Upper lobe of right lung (tissue), 1 donor: ENCODE measurements around the gene BCL11A. TPM values are rescaled to one million over a fixed set of nuclear protein-coding genes. Genes with fewer than 3 reads are reported as not detected.

ENCODE experiments used
- ATAC-seq: fragments of 200-7000 bp; cut with Tn5 transposase; one replicate; pipeline ENCODE4 v1.9.1; 2020; ENCODE audit warnings: mild to moderate bottlenecking, moderate library complexity
- DNase-seq: peaks from one replicate; pipeline ENCODE4 v3.0.0-alpha.2; 2020
- H3K27ac ChIP-seq: fragments of 200-600 bp; one replicate; pipeline ENCODE4 v1.8.0; 2022
- H3K27me3 ChIP-seq: fragments of 200-600 bp; one replicate; pipeline ENCODE4 v1.8.0; 2022; ENCODE audit warnings: mild to moderate bottlenecking
- H3K36me3 ChIP-seq: fragments of 200-600 bp; one replicate; pipeline ENCODE4 v1.8.0; 2022
- H3K4me1 ChIP-seq: fragments of 200-600 bp; one replicate; pipeline ENCODE4 v1.8.0; 2022
- H3K4me3 ChIP-seq: fragments of 200-600 bp; one replicate; pipeline ENCODE4 v1.8.0; 2022; ENCODE audit warnings: mild to moderate bottlenecking
- H3K9me3 ChIP-seq: fragments of 200-600 bp; one replicate; pipeline ENCODE4 v1.8.0; 2022
- intact Hi-C: fragments of 100-400 bp; cut with DNase I; formaldehyde crosslinking; loops from one replicate; pipeline ENCODE4 v1.11.0; 2022
- total RNA-seq: library from RNA; stranded (reverse); fragmentation: NEBNext Ultra II Directional; extraction: Animal tissue kit (Norgen Biotek cat#: 25700); gene quantifications from one replicate; pipeline ENCODE4 v1.2.1, GENCODE V29; 2021
- TF ChIP-seq, protein P1 (sequence below): fragments of 200-600 bp; IDR thresholded peaks from one replicate; pipeline ENCODE4 v1.8.0; 2022; ENCODE audit warnings: antibody characterized with exemption
- donor health status: DM: no; HTN: yes; CAD: no; lungs with severe emphysema.

Gene BCL11A
- total RNA-seq, 1 donor from 2014 or later: 10.3 TPM

DNA sequence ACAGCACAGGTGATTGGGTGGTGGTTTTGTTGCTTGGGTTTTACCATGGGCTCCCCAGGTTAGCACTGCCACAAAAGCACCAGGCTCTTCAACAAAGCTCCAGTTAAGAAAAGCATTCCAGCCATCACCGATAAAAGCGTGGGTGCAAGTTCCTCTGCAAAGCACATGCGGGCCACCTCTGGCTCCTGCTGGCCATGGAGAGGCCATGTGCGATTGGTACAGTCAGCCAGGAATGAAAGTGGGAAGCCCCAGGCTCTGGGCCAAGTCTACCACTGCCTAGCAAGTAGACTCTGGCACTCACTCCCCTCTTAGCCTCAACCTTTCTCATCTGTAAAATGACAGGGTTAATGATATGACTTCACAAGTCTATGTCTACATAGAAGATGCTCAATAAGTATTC lies 36.0 kb downstream of the BCL11A start:
- no peak for DNase-seq
- no peaks in the 10 kb centered on the region for H3K9me3 ChIP-seq

DNA sequence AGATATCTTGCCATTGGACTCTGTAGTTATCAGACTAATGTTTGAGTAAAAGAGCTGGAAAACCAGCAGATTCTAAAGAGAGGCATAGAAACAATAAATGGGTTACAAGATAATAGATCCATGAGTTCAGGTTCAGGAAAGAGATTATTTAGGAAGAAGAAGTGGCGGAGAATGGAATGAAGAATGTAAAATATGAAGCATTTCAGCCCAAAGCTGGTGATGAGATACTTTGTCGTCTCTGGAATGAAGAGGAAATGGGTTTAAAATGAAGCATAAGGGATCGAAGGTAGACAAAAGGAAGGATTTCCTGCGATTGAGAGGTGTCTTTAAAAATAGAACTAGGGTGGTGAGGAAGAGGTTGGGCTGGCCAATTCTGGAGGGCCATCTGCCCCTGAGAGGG lies 36.6 kb downstream of the BCL11A start:
- no peak for ATAC-seq
- no peak overlapping the region for H3K27ac ChIP-seq

More for the DNA sequence above, 36.0 kb downstream of the BCL11A start:
- Histone ChIP-seq H3K4me1 (peaks cover 6% of the 10 kb centered on the region), H3K27ac (no peak overlapping the region), H3K36me3 (no peaks in the 10 kb centered on the region), H3K4me3 (no peak overlapping the region), H3K27me3 (no peaks in the 10 kb centered on the region)
- TF ChIP-seq, protein P1, sequence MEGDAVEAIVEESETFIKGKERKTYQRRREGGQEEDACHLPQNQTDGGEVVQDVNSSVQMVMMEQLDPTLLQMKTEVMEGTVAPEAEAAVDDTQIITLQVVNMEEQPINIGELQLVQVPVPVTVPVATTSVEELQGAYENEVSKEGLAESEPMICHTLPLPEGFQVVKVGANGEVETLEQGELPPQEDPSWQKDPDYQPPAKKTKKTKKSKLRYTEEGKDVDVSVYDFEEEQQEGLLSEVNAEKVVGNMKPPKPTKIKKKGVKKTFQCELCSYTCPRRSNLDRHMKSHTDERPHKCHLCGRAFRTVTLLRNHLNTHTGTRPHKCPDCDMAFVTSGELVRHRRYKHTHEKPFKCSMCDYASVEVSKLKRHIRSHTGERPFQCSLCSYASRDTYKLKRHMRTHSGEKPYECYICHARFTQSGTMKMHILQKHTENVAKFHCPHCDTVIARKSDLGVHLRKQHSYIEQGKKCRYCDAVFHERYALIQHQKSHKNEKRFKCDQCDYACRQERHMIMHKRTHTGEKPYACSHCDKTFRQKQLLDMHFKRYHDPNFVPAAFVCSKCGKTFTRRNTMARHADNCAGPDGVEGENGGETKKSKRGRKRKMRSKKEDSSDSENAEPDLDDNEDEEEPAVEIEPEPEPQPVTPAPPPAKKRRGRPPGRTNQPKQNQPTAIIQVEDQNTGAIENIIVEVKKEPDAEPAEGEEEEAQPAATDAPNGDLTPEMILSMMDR: no peak
- intact Hi-C loops: no loop called here
- ATAC-seq: no peak

DNA sequence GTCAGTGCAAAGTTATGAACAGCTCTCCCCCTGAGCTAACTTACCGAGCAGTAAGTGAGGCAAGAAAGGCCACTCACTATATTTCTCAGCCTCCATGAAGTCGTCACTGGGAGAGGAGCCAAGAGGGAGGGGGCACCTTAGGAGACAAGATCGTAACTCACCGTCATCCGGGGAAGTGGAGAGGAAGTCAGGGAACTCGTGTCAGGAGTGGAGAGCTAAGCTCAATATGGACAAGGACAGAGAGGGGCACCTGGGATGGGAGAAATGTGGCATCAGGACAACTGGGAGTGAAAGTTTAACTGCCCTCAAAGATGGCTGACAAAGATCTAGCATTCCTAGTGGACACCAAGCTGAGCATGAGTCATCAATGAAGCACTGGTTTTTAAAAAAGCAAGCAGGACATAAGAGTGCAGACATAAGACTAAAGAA lies 37.1 kb downstream of the BCL11A start:
- Histone ChIP-seq H3K4me1 (peaks cover 6% of the 10 kb centered on the region), H3K27ac (no peak overlapping the region), H3K36me3 (no peaks in the 10 kb centered on the region), H3K27me3 (no peaks in the 10 kb centered on the region), H3K9me3 (no peaks in the 10 kb centered on the region), H3K4me3 (no peak overlapping the region)
- ATAC-seq: no peak
- no peak for DNase-seq
- TF ChIP-seq, protein P1: no peak
- intact Hi-C loops: no loop called here

More for the DNA sequence above, 36.6 kb downstream of the BCL11A start:
- no peak for DNase-seq
- H3K27me3 ChIP-seq: no peaks in the 10 kb centered on the region
- H3K9me3 ChIP-seq: no peaks in the 10 kb centered on the region
- intact Hi-C loops: no loop called here
- peaks cover 6% of the 10 kb centered on the region for H3K4me1 ChIP-seq
- TF ChIP-seq, protein P1: no peak
- no peaks in the 10 kb centered on the region for H3K36me3 ChIP-seq
- no peak overlapping the region for H3K4me3 ChIP-seq

DNA sequence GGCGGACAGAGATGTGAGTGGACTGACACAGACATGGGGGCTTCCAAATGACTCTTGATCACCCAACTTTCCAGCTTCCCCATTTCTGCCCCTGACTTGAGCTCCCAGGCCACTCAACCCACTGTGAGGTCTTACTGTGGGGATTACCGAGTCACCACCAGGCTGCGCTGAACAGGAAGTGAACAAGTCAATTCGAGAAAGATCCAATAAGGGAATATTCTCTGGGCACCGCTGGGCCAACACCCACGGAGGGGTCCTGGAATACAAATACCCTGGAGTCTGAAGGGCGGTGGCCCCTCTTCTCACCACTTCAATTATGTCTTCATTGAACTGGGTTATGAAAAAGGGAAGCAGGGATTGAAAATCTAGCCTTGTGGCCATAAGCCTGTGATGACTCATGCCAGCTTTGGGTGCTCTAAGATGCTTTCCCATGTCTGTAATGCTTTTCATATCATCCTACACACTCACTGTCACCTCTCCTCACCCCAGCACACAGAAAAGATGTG lies 37.7 kb downstream of the BCL11A start:
- intact Hi-C loops: no loop called here
- Histone ChIP-seq H3K4me3 (no peak overlapping the region), H3K36me3 (no peaks in the 10 kb centered on the region), H3K27ac (no peak overlapping the region), H3K9me3 (no peaks in the 10 kb centered on the region), H3K4me1 (peaks cover 6% of the 10 kb centered on the region), H3K27me3 (no peaks in the 10 kb centered on the region)
- ATAC-seq (peak; percentile 80), DNase-seq (no peak)
- TF ChIP-seq, protein P1: no peak

DNA sequence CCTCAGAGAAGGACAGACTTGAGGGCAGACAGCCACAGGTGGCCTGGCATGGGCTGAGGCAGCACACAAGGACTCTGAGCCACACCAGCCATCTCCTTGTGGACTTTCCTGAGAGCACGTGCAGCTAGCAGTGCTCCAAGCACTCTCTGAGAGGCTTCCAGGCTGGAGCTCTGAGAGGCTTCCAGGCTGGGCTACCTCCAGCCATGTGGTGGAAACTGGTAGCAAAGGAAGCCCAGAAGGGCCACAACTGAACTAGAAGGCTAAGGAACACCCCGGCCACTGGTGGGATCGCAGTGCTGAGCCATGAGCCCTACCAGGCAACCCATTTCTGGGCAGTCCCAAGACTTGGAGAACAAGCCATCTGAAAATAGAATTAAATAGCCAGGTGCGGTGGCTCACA lies 39.5 kb downstream of the BCL11A start:
- Histone ChIP-seq H3K4me3 (no peak overlapping the region), H3K27me3 (no peaks in the 10 kb centered on the region), H3K4me1 (peaks cover 6% of the 10 kb centered on the region), H3K9me3 (no peaks in the 10 kb centered on the region), H3K27ac (no peak overlapping the region), H3K36me3 (no peaks in the 10 kb centered on the region)
- TF ChIP-seq, protein P1: no peak
- DNase-seq: no peak
- no peak for ATAC-seq
- intact Hi-C loops: no loop called here

GRCh38 chr2:60513191-60513590 lies 40.3 kb downstream of the BCL11A start:
- no peak overlapping the region for H3K27ac ChIP-seq
- intact Hi-C loops: no loop called here
- ATAC-seq: no peak
- no peaks in the 10 kb centered on the region for H3K27me3 ChIP-seq
- no peaks in the 10 kb centered on the region for H3K36me3 ChIP-seq
- H3K4me3 ChIP-seq: no peak overlapping the region
- no peak for DNase-seq
- TF ChIP-seq, protein P1: no peak
- H3K9me3 ChIP-seq: no peaks in the 10 kb centered on the region
- H3K4me1 ChIP-seq: peaks cover 6% of the 10 kb centered on the region
